Astrocyte (in vitro differentiated cells and primary cell): ENCODE results near the gene C5orf63. TPM values are rescaled to one million over a fixed set of nuclear protein-coding genes. Genes with fewer than 3 reads are reported as not detected.

Source experiments
- DNase-seq: peaks from one replicate; pipeline ENCODE4 v3.0.0-alpha.2; 2010; ENCODE audit warnings: low read depth
- FAIRE-seq: peaks from 2 replicates; lab custom pipeline; 2011; peaks lifted over from hg19 to GRCh38; lab: Jason Lieb, UNC
- H2AFZ ChIP-seq: 2 replicates; pipeline ENCODE4 v1.6.0; 2012; ENCODE audit warnings: low read depth, low read length, inconsistent platforms
- H3K27ac ChIP-seq: 2 replicates; pipeline ENCODE4 v1.5.1; 2011; ENCODE audit warnings: low read depth, low read length, inconsistent platforms
- H3K27me3 ChIP-seq: 2 replicates; pipeline ENCODE4 v1.6.0; 2011; ENCODE audit warnings: low read length, inconsistent platforms; ENCODE audit not compliant: insufficient read depth
- H3K36me3 ChIP-seq: 2 replicates; pipeline ENCODE4 v1.5.1; 2011; ENCODE audit warnings: low read length, inconsistent platforms; ENCODE audit not compliant: insufficient read depth
- H3K4me1 ChIP-seq: 2 replicates; pipeline ENCODE4 v1.5.1; 2011; ENCODE audit warnings: low read length, inconsistent platforms; ENCODE audit not compliant: insufficient read depth
- H3K4me2 ChIP-seq: 2 replicates; pipeline ENCODE4 v1.6.0; 2012; ENCODE audit warnings: low read length, inconsistent platforms
- H3K4me3 ChIP-seq: 2 replicates; pipeline ENCODE4 v1.5.1; 2011; ENCODE audit warnings: low read depth, mild to moderate bottlenecking, low read length, inconsistent platforms; ENCODE audit not compliant: insufficient read depth
- H3K79me2 ChIP-seq: 2 replicates; pipeline ENCODE4 v1.6.0; 2012; ENCODE audit warnings: mild to moderate bottlenecking, low read length, inconsistent platforms; ENCODE audit not compliant: insufficient read depth
- H3K9ac ChIP-seq: 2 replicates; pipeline ENCODE4 v1.6.0; 2012; ENCODE audit warnings: mild to moderate bottlenecking, low read length, inconsistent platforms
- H3K9me3 ChIP-seq: 2 replicates; pipeline ENCODE4 v1.5.1; 2012; ENCODE audit warnings: low read depth, mild to moderate bottlenecking, low read length, inconsistent platforms; ENCODE audit not compliant: insufficient read depth
- H4K20me1 ChIP-seq: 2 replicates; pipeline ENCODE4 v1.6.0; 2012; ENCODE audit warnings: low read length, inconsistent platforms; ENCODE audit not compliant: insufficient read depth
- H3K27ac Mint-ChIP-seq: one replicate; pipeline ENCODE4 v1.8.0; 2021; ENCODE audit warnings: mild to moderate bottlenecking, mixed read lengths; ENCODE audit not compliant: unreplicated experiment
- H3K27me3 Mint-ChIP-seq: one replicate; pipeline ENCODE4 v1.8.0; 2021; ENCODE audit warnings: low read depth, mixed read lengths; ENCODE audit not compliant: unreplicated experiment
- H3K36me3 Mint-ChIP-seq: one replicate; pipeline ENCODE4 v1.8.0; 2021; ENCODE audit warnings: low read depth, mixed read lengths; ENCODE audit not compliant: unreplicated experiment
- H3K4me1 Mint-ChIP-seq: one replicate; pipeline ENCODE4 v1.8.0; 2021; ENCODE audit warnings: low read depth, mixed read lengths; ENCODE audit not compliant: unreplicated experiment
- H3K4me3 Mint-ChIP-seq: one replicate; pipeline ENCODE4 v1.8.0; 2021; ENCODE audit warnings: mild to moderate bottlenecking, moderate library complexity, mixed read lengths; ENCODE audit not compliant: unreplicated experiment
- H3K9me3 Mint-ChIP-seq: one replicate; pipeline ENCODE4 v1.8.0; 2021; ENCODE audit warnings: mild to moderate bottlenecking, mixed read lengths; ENCODE audit not compliant: unreplicated experiment
- CTCF ChIP-seq: IDR thresholded peaks from 2 replicates; pipeline ENCODE4 v1.5.1; 2011; ENCODE audit warnings: low read depth, mild to moderate bottlenecking, inconsistent platforms, low read length, moderate library complexity; ENCODE audit not compliant: insufficient read depth
- EZH2 ChIP-seq: IDR thresholded peaks from 2 replicates; pipeline ENCODE4 v1.6.1; 2012; ENCODE audit warnings: mild to moderate bottlenecking, low read length, inconsistent platforms; ENCODE audit not compliant: insufficient read depth
- total RNA-seq: library from RNA; stranded (reverse); gene quantifications from 2 replicates; pipeline ENCODE4 v1.2.1, GENCODE V29; 2021

The C5orf63 gene
- total RNA-seq, 1 donor from 2014 or later = 0.36 TPM

DNA sequence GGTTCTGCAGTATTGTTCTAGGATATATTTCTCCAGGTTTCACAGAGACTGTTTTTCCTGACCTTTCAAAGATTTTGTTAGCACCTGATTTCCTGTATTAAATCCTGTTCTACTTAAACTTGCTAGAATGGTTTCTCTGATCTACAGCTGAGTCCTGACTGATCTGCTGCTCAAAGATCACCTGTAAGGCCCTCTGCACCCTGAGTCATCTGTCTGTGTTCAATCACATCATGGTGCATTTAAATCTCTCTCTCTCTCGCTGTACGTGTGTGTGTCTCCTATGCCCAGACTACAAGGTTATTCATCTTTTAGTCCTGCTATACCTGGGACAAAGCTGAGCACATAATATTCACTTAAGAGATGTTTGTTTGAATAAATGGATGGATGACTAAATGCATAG, 13.3 kb upstream of the C5orf63 start:
- no peak overlapping the region for H3K27ac ChIP-seq
- H3K9me3 ChIP-seq = no peaks in the 10 kb centered on the region
- no peak overlapping the region for H3K4me2 ChIP-seq
- DNase-seq = no peak
- no peaks in the 10 kb centered on the region for H4K20me1 ChIP-seq
- Mint-ChIP-seq H3K27me3 (no peaks in the 10 kb centered on the region), H3K9me3 (no peaks in the 10 kb centered on the region), H3K4me3 (no peak overlapping the region), H3K4me1 (peaks cover 15% of the 10 kb centered on the region), H3K27ac (no peak overlapping the region), H3K36me3 (no peaks in the 10 kb centered on the region)
- H3K27me3 ChIP-seq = no peaks in the 10 kb centered on the region
- H3K4me1 ChIP-seq = peaks cover 15% of the 10 kb centered on the region
- TF ChIP-seq EZH2 = no peak
- H3K4me3 ChIP-seq = no peak overlapping the region
- H3K9ac ChIP-seq = no peak overlapping the region
- H3K36me3 ChIP-seq = no peaks in the 10 kb centered on the region
- no peak for FAIRE-seq
- H3K79me2 ChIP-seq = no peaks in the 10 kb centered on the region
- H2AFZ ChIP-seq = no peak overlapping the region

DNA sequence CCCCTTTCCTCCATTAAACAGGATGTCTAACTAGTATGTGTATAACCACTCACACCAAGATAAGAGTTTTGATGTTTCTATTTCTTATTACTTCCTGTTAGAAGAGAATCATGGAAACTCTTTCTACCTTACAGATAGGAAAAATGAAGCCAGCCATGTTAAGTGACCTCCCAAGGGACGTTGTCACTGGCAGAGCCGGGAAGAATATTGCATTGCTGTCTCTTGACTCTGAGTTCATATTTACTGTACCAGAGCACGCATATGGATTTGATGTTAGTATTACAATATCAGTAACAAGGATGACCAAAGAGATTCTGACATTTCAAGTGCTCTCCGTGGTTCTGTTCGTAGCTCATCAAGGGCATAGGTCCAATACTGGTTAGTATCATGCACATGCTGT, 12.5 kb upstream of the C5orf63 start:
- H3K27me3 ChIP-seq = no peaks in the 10 kb centered on the region
- DNase-seq (no peak), FAIRE-seq (no peak)
- H4K20me1 ChIP-seq = no peaks in the 10 kb centered on the region
- H3K4me3 Mint-ChIP-seq = no peak overlapping the region
- H2AFZ ChIP-seq = no peak overlapping the region
- H3K27ac Mint-ChIP-seq = no peak overlapping the region
- TF ChIP-seq EZH2 (no peak), CTCF (no peak)
- no peaks in the 10 kb centered on the region for H3K36me3 ChIP-seq
- H3K4me1 Mint-ChIP-seq = peaks cover 18% of the 10 kb centered on the region
- no peak overlapping the region for H3K9ac ChIP-seq
- H3K4me2 ChIP-seq = no peak overlapping the region
- H3K4me1 ChIP-seq = peaks cover 15% of the 10 kb centered on the region
- no peak overlapping the region for H3K4me3 ChIP-seq
- no peaks in the 10 kb centered on the region for H3K36me3 Mint-ChIP-seq
- no peaks in the 10 kb centered on the region for H3K27me3 Mint-ChIP-seq
- no peaks in the 10 kb centered on the region for H3K9me3 Mint-ChIP-seq
- no peaks in the 10 kb centered on the region for H3K9me3 ChIP-seq
- H3K27ac ChIP-seq = no peak overlapping the region
- H3K79me2 ChIP-seq = no peaks in the 10 kb centered on the region

GRCh38 chr5:127085371-127085770, 12.1 kb upstream of the C5orf63 start:
- FAIRE-seq = no peak

More at GRCh38 chr5:127085371-127085770, 12.1 kb upstream of the C5orf63 start:
- Mint-ChIP-seq H3K4me3 (no peak overlapping the region), H3K4me1 (peaks cover 18% of the 10 kb centered on the region), H3K27ac (no peak overlapping the region), H3K9me3 (no peaks in the 10 kb centered on the region), H3K36me3 (no peaks in the 10 kb centered on the region), H3K27me3 (no peaks in the 10 kb centered on the region)
- no peak overlapping the region for H3K4me2 ChIP-seq
- no peak for DNase-seq
- H3K9me3 ChIP-seq = no peaks in the 10 kb centered on the region
- no peak for TF ChIP-seq EZH2
- TF ChIP-seq CTCF = no peak
- H3K27ac ChIP-seq = no peak overlapping the region
- no peaks in the 10 kb centered on the region for H3K36me3 ChIP-seq
- no peak overlapping the region for H3K9ac ChIP-seq
- H3K27me3 ChIP-seq = no peaks in the 10 kb centered on the region
- H3K4me1 ChIP-seq = peaks cover 15% of the 10 kb centered on the region
- H3K79me2 ChIP-seq = no peaks in the 10 kb centered on the region
- no peaks in the 10 kb centered on the region for H4K20me1 ChIP-seq
- H2AFZ ChIP-seq = no peak overlapping the region
- no peak overlapping the region for H3K4me3 ChIP-seq
